HG03354 (cell line): ENCODE data around the gene GPR39.

Experiments
- ATAC-seq: cut with Tn5 transposase; IDR thresholded peaks from one replicate; pipeline ENCODE4 v1.9.1; 2021; ENCODE audit warnings: mild to moderate bottlenecking; ENCODE audit not compliant: unreplicated experiment, poor library complexity, severe bottlenecking

Gene GPR39

DNA sequence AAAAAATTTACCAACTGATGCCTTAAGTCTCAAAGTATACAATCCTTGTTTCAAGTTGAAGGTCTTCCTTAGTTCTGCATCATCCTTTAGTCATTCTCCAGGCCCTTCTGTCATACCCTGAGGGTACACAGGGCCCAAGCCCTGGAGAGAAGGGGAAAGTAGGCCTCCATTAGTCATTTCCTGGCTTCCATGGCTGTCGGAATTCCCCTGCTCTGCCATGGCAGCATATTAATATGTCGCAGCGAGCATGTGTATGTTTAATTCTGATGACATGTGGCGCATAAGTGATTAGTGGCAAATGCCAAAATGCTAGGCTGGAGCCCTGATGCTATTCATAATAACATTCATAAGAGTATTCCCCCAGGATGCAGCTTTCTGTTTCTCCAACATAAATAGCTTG, 22.1 kb downstream of the GPR39 start:
- no peak for ATAC-seq

DNA sequence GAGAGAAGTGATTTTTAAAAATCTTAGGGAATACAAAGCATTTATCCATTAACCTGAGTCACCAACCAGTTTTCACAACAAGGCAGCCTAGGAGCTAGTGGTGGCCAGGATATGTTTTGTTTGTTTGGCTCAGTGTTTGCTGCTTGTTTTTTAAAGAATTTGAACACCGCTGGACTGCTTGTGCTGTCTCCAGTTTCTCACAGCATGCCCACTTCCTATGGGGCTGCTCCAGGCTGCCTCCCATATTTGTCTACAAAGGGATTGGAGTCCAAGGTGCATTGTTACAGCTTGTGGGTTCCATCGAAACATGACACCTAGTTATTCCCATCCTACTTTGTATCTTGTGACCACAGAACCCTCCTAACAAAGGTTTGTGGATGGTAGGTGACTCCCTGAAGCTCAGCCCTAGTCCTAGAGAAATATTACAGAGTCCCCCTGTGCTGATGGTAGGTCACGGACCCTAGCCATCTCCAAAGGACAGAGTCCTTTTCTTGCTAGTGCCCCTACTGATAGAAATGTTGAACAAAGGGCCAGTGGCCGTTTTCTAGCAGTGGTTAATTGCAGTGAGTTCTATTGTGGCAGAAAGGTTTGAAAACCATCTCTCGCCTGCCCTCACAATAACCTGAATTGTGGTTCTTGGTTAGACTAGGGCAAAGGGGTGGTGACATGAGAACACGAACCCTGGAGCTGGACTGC, 23.2 kb downstream of the GPR39 start:
- no peak for ATAC-seq

DNA sequence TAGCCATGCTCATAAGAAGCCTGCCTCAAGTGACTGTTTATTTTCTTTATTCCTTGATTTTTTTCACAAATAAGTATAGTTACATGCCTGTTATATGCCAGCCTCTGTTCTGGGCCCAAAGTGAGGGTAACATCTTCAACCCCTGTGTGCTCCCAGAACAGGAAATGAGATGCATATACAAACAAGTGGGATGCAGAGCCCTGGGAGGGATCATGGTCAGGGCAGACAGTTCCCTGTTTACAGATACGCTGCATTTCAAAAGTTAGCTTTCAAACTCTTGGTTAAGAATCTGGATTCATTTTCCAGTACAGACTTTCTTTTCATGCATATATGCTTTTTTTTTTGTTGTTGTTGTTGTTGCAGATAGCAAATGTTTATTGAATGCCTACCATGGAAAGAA, 24.4 kb downstream of the GPR39 start:
- no peak for ATAC-seq

DNA sequence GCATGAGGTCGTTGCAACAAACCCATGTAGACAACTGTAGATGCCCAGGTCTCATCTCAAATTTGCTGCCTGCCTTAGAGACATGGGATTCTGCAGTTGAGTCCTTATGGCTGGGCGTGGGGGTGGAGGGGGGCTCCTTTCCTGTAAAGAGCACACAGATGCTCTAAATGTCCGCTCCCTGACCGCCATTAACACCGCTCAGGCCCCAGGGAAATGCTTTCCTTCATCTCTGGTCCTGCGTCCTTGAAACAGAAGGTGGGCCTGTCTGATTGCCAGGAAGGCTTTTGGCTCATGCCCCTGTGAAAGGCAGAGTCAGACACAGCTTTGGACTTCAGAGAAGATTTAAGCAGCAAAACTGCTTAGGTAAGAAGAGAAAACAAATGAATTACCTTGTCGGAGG, 25.7 kb downstream of the GPR39 start:
- ATAC-seq: no peak

DNA sequence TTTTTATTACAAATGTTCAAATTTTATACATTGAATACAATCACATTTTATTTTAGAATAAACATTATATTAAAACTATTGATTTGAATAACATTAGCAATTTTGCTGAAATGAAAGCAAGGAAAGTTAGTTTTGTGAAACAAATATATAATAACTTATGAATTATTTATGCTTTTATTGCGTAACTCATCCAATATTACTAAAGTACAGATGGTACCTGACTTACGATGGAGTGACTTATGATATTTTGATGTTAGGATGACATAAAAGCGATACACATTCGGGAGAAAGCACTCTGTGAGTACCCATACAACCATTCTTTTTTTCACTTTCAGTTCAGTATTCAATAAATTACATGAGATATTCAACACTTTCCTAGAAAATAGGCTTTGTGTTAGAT, 26.5 kb downstream of the GPR39 start:
- ATAC-seq: no peak

DNA sequence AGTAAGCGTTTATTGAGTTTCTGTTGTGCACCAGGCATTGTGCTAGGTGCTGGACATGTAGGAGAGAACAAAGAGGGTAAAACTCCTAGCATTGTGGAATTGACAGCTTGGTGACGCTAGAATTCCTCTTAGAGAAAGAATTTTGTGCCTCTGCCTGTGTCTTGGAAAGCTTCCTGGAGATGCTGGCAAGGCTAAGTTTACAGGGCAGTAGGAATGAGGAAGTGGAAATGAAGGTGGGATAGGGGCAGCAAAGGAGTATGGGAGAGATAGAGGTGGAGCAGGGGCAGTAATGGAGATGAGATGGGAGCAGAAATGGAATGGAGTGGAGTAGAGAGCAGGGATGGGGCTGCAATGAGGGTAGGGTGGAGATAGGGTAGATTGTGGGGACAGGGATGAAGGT, 29.8 kb downstream of the GPR39 start:
- ATAC-seq: no peak

DNA sequence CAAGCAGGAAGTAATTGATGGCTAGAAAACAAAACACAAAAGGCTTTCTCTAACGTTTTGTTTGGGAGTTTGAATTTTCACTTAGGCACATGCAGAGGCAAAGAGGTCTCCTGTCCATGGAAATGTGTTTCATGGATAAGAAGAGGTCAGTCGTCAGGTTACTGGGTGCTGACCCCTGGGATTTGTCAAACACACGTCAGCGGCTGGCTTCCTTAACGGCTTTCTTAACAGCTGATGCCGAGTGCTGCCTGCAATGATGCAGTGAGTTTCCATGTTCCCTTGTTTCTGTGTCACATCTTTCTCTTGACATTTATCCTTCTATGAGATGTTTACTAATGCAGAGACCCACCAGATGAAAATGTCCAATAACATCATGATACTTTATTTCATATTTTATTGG, 31.7 kb downstream of the GPR39 start:
- no peak for ATAC-seq

DNA sequence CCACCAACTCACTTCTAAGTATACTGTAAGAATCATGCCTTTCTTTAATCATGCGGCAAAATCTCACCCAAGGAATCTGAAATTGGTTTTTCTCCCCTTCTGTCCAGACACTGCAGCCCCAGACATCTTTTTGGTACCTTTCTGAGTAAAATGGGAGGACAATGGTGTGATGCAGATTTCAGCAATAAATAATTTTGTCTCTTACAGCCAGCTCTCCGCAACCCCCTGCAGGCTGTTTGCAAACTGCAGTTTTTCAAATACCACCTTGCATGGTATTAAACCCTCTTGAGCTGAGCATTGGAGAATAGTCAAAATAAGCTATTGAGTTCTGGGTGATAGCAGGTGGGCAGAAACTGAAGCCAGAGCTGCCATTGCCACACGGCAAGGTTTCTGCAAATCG, 32.2 kb downstream of the GPR39 start:
- no peak for ATAC-seq

DNA sequence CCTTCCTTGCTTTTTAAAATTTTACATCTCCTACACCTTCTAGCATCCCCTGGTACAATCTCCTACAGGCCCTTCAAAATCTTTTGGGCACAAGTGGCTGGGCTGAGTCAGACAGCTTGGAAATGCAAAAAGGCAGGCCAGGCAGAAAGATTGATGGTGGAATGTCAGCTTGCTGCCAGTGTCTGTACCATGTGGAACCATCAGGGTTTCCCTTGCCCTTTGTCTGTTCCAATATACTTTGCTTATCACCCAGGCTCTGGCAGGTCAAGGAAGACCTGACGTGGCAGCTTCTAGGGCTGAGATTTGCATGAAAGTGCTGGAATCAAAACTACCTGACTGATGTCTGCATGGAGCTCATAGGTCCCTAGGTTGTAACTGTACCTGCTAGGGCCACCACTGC, 33.3 kb downstream of the GPR39 start:
- no peak for ATAC-seq

DNA sequence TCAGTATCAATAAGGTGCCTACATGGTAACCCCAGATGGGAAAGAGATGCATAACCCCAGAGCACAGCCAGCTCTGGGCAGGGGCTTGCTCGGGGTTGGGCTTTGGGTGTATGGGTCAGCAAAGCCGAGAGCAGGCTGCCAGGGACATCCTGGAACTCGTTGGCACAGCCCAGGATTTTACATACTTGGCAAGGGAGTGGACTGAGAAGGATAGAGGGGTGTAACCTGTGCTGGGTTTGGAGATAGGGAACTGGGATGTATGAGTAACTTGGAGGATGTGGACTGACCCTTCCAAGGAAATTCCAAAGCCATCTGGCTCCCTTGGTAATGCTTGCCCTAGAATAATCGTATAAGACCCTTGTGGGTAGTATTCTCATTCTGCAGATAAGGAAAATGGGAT, 44.2 kb downstream of the GPR39 start:
- no peak for ATAC-seq

DNA sequence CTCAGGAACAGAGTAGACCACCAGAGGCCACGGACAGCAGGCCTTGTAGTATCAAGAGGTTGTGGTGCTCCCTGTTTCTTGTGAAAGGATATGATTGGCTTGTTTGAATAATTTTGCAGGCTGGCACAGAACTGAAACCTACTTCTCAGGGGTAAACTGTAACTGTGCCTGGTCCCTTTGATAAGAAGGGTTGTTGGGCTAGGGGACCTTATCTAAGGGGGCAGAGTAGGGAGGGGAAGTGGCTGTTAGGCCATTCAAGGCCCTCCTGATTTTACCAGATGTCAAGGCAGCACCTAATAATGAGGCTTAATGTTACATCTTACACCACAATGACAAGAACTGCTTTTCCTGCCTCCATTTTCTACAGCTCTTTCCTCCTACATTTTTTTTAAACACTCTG, 45.6 kb downstream of the GPR39 start:
- ATAC-seq: no peak

DNA sequence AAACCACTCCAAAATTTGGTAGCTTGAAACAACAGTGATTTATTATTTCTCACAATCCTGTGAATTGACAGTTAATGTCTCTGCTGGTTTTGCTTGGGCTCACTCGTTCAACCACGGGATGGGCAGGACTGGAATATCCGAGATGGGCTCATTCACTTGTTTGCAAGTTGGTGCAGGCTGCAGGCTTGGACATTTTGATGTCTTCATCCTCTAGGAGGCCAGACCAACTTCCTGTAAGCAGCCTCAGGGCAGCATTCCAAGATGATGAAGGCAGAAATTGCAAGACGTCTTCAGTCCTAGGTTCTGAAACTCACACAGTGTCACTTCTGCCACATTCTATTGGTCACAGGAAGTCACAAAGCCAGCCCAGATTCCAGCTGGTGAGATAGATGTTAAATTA, 47.1 kb downstream of the GPR39 start:
- no peak for ATAC-seq

DNA sequence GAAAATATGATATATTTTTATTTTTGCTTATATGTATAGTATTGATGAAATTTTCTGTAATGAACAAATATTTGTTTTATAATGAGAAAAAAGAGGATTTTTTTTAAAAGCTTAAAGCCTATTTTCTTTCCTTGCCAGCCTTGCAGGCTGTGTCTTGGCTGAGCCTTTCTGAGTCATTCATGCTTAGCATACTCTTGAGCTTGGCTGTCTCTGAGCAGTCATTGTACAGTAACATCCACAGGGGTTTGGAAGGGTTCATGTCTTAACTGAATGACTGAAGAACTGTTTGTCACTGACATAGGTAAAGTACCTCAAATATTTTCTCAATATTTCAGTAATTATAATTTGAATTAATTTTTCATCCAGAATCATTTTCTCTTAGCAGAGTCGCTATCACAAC, 49.3 kb downstream of the GPR39 start:
- ATAC-seq: no peak

DNA sequence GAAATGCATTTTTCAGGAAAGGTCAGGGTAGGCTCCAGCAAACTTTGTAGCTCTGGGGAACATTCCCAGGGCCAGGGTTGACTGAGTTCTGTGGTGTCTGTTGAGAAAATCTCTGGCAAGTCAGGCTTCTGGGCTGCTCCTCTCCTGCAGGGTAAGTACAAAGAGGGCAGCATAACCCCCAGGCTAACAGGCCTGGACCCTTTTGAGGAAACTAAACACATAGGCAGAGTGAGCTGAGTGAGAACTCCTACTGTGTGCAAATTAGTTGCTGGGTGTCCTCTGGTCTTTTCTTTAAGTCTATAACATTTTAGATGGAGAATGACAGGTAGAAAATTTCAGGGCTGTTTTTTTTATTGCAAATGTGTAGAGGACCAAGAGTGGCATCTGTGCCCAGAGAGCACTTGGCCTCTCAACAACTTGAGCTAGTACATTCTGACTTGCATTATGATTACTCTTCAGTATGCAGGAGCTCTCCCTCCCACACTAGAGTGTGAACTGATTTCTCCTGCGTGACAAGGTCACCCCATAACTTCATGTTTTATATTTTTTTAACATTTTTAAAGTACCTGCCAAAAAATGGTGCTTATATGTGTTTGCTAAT, 49.9 kb downstream of the GPR39 start:
- ATAC-seq: no peak

DNA sequence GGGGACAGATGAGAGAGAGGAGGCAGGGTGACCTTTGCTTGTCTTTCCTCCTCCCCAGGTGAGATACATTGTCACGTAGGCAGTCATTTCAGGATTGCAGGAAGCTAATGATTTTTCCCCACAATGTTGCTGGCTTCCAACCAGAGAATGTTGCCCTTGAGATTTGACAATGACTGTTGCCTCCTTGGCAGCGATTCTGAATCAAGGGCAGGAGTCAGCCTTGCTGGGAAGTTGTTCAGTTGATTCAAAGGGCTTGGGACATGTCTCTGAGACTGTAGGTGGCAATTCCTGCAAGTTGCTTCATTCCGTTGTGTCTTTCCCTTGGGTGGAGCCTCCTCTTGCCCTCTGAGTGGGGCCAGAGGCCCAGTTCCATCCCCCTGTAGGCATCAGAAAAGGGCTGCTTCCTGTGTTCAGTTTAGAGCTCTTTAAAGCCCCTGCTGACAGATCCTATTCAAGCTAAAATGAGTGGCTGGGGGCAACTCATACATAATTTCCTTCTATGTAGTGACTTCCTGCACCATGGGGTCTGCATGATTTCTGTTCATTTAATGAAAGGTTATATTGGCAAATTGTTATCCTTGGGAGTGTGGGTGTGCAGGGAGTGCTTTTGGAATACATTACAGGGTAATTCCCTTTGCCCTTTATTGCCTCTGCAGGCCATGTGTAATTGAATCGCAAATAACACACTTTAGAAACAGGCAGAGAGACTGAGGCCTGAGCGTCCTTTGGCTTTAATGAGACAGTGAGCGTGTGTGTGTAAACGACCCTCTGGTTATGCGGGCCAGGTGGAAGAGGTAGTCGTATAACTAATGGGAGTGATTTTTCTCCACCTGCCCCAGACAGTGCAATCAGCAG, 52.4 kb downstream of the GPR39 start:
- ATAC-seq: no peak

DNA sequence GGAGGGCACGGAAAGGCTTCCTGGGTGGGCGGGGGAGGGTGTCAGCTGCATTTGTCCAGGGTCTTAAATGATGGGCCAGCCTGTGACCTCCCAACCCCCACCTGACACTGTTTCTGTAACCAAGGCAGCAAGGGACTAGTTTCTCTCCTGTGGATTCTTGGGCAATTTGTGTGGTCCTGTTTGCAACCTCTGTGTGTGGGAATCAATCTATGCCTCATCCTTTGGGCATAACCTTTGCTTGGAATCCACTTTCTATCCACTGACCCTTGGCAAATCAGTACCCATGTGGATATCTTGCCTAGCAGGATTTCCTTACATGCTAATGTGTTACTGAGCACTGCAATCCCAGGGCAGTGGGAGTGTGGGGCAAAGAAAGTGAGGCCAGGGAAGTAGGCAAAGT, 54.1 kb downstream of the GPR39 start:
- no peak for ATAC-seq

DNA sequence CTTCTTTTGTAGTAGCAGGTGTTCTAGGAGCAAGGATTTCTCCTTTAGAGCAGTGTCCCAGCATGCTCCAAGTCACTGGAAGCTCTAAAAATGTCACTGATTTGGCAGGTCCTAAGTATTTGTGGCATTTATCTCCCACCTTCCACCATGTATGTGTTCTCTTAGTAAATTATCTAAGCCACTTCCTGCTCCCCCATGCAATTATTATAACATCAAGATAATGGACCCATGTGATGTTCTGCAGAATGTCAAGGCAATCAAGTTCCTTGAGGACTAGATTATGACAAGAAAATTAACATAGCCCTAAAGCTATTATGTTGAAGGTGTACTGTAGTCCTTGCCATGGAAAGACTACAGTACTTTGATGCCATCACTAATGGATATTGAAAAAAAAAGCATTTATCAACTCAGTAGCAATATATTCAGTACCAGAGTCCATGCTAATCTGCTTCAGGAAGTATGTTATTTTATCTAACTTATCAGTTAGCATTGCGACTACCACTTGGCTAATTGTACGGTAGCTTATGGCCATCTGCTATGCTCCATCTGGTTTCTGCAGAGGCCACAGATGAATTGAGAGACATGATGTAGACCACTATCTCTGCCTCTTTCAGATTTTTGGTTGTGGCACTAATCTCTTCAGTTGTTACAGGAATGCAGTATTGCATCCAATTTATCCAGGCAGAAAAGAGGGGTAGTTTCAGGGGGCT, 56.7 kb downstream of the GPR39 start:
- no peak for ATAC-seq

DNA sequence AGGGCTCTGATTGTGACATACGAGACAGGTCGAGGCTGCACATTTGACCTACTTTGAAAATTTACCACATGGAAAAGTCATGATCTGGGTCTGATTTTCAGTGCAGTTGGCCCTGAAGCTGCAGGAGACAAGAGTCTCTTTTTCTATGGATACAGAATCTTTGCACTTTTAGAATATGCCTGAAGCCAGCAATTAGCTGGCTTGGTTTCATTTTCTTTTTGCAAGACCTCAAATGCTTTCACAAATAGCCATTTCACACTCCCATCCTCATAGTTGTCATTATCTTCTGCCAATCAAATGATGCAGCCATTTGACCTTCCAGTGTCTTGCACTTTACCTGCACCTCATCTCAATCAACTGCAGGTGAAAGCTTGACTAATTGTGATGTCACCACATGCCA, 59.0 kb downstream of the GPR39 start:
- no peak for ATAC-seq

DNA sequence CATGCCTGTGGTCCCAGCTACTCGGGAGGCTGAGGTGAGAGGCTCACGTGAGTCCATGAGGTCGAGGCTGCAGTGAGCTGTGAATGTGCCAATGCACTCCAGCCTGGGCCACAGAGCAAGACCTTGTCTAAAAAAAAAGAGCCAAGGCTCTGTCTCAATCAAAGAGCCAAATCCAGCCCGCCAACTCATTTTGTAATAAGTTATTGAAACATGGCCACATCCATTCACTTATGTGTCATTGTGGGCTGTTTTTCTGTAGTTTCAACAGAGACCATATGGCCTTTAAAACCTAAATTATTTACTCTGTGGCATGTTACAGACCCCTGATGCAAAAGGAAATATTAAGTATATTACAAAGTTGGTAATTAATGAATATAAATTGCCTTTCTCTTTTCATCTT, 60.8 kb downstream of the GPR39 start:
- ATAC-seq: no peak

DNA sequence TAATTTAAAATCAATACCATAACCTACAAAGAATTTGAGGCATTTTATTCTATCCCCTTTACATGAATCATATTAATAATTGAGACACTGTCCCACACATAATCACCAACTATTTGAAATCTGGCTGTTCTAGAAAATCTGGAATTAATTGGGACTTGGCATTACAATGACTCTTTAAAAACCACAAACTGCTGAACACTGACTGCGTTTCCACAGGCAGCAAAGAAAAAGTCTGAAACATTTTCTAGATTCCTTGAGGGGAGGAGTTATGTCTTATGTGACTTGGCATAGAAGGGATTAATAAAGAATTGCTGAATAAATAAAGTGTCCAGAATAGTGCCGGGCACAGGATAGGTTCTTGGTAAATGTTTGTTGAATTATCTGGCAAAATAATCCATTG, 61.4 kb downstream of the GPR39 start:
- no peak for ATAC-seq
